Loucy (cell line): ENCODE measurements around the gene ZNF692.

Source experiments
- H2AFZ ChIP-seq: fragments of 200-600 bp; sonication (generic); 2 replicates; pipeline ENCODE4 v1.6.0; 2016; ENCODE audit warnings: antibody characterized with exemption, mild to moderate bottlenecking, low read length, moderate library complexity
- H3F3A ChIP-seq: fragments of 200-600 bp; 2 replicates; pipeline ENCODE4 v1.6.0; 2016; ENCODE audit warnings: antibody characterized with exemption, low read depth, mild to moderate bottlenecking
- H3K27me3 ChIP-seq: fragments of 200-600 bp; sonication (generic); 2 replicates; pipeline ENCODE4 v1.6.1; 2014; ENCODE audit warnings: low read length, mild to moderate bottlenecking; ENCODE audit not compliant: insufficient read depth, poor library complexity, severe bottlenecking
- H3K36me3 ChIP-seq: fragments of 200-600 bp; sonication (generic); 2 replicates; pipeline ENCODE4 v1.6.1; 2016; ENCODE audit warnings: low read length; ENCODE audit not compliant: insufficient read depth
- H3K4me1 ChIP-seq: fragments of 200-600 bp; sonication (generic); 2 replicates; pipeline ENCODE4 v1.5.1; 2014; ENCODE audit warnings: low read length, mild to moderate bottlenecking; ENCODE audit not compliant: insufficient read depth, poor library complexity, severe bottlenecking
- H3K4me2 ChIP-seq: fragments of 200-600 bp; sonication (generic); 2 replicates; pipeline ENCODE4 v1.6.0; 2014; ENCODE audit warnings: antibody characterized with exemption, low read length, low read depth, mild to moderate bottlenecking; ENCODE audit not compliant: poor library complexity, severe bottlenecking
- H3K4me3 ChIP-seq: fragments of 200-600 bp; sonication (generic); 2 replicates; pipeline ENCODE4 v1.5.1; 2014; ENCODE audit warnings: low read length, mild to moderate bottlenecking, mixed read lengths; ENCODE audit not compliant: poor library complexity, severe bottlenecking
- H3K79me2 ChIP-seq: fragments of 200-600 bp; sonication (generic); 2 replicates; pipeline ENCODE4 v1.6.1; 2014; ENCODE audit warnings: low read length; ENCODE audit not compliant: insufficient read depth
- H3K9ac ChIP-seq: fragments of 200-600 bp; sonication (generic); 2 replicates; pipeline ENCODE4 v1.6.0; 2014; ENCODE audit warnings: mild to moderate bottlenecking, low read depth, low read length, moderate library complexity; ENCODE audit not compliant: poor library complexity, severe bottlenecking
- H3K9me2 ChIP-seq: fragments of 200-600 bp; sonication (generic); replicated peaks from 2 replicates; pipeline ENCODE4 v1.6.1; 2016; ENCODE audit warnings: low read depth, low read length, mixed read lengths
- H3K9me3 ChIP-seq: fragments of 200-600 bp; sonication (generic); 2 replicates; pipeline ENCODE4 v1.6.1; 2014; ENCODE audit warnings: mild to moderate bottlenecking, antibody characterized with exemption, low read length, low read depth; ENCODE audit not compliant: insufficient read depth
- H4K20me1 ChIP-seq: fragments of 200-600 bp; sonication (generic); 2 replicates; pipeline ENCODE4 v1.6.0; 2014; ENCODE audit warnings: antibody characterized with exemption, low read length, mild to moderate bottlenecking; ENCODE audit not compliant: insufficient read depth, poor library complexity, severe bottlenecking
- EZH2phosphoT487 ChIP-seq: fragments of 200-600 bp; IDR thresholded peaks from 2 replicates; pipeline ENCODE4 v1.6.1; 2018; ENCODE audit warnings: antibody characterized with exemption, mild to moderate bottlenecking, moderate library complexity, borderline replicate concordance
- TF ChIP-seq, protein P1 (sequence below): fragments of 200-600 bp; sonication (generic); conservative IDR thresholded peaks from 2 replicates; pipeline ENCODE4 v1.5.1; 2014; ENCODE audit warnings: mild to moderate bottlenecking, antibody characterized with exemption, low read length

ZNF692 gene

GRCh38 chr1:248858891-248859889 lies at the start of gene ZNF692:
ZNF692 (minus strand) TSS chr1:248859085; CDS start chr1:248858309, 776 bp downstream.
- Histone ChIP-seq H3K4me1 (peaks cover 58% of the 10 kb centered on the region), H3F3A (no peaks in the 10 kb centered on the region)

DNA sequence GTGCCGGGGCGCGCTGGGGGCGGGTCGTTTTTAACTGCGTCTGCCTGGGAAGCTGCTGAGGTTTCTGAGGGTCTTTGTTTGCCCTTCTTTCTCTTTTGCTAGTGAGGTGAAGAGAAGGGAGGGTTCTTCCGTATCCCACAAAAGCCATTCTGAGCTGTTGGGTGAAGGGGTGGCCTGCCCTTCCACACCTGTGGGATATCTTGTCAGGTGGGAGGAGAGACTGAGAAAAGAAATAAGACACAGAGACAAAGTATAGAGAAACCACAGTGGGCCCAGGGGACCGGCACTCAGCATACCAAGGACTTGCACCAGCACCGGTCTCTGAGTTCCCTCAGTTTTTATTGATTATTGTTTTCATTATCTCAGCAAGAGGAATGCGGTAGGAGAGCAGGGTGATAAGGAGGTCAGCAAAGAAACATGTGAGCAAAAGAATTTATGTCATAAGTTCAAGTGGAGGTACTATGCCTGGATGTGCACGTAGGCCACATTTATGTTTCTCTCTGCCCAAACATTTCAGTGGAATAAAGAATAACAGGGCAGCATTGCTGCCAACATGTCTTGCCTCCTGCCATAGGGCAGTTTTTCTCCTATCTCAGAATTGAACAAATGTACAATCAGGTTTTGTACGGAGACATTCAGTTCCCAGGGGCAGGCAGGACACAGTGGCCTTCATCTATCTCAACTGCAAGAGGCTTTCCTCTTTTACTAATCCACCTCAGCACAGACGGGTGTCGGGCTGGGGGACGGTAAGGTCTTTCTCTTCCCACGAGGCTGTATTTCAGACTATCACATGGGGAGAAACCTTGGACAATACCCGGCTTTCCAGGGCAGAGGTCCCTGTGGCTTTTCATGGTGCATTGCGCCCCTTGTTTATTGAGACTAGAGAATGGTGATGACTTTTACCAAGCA lies 48.1 kb upstream of the ZNF692 start:
- Histone ChIP-seq H3K9me2 (no peaks in the 10 kb centered on the region), H3K79me2 (peaks cover 30% of the 10 kb centered on the region), H3K36me3 (no peaks in the 10 kb centered on the region), H3F3A (no peaks in the 10 kb centered on the region), H2AFZ (peak overlapping the region; percentile 59; the same call in 1 of the 2 replicates), H3K4me3 (peak overlapping the region; percentile 91), H3K4me2 (peak overlapping the region; percentile 80), H3K9me3 (no peaks in the 10 kb centered on the region), H3K27me3 (no peaks in the 10 kb centered on the region), H3K9ac (peak overlapping the region; percentile 90), H3K4me1 (peaks cover 43% of the 10 kb centered on the region), H4K20me1 (no peaks in the 10 kb centered on the region)
- TF ChIP-seq EZH2phosphoT487 = no peak
- TF ChIP-seq, protein P1, sequence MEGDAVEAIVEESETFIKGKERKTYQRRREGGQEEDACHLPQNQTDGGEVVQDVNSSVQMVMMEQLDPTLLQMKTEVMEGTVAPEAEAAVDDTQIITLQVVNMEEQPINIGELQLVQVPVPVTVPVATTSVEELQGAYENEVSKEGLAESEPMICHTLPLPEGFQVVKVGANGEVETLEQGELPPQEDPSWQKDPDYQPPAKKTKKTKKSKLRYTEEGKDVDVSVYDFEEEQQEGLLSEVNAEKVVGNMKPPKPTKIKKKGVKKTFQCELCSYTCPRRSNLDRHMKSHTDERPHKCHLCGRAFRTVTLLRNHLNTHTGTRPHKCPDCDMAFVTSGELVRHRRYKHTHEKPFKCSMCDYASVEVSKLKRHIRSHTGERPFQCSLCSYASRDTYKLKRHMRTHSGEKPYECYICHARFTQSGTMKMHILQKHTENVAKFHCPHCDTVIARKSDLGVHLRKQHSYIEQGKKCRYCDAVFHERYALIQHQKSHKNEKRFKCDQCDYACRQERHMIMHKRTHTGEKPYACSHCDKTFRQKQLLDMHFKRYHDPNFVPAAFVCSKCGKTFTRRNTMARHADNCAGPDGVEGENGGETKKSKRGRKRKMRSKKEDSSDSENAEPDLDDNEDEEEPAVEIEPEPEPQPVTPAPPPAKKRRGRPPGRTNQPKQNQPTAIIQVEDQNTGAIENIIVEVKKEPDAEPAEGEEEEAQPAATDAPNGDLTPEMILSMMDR = no peak

More at GRCh38 chr1:248858891-248859889, at the start of gene ZNF692:
- H3K9me2 ChIP-seq = no peaks in the 10 kb centered on the region
- peaks cover 3% of the 10 kb centered on the region; the same call in 1 of the 2 replicates for H3K36me3 ChIP-seq
- peak within 1 kb of the TSS; percentile 83 for H2AFZ ChIP-seq
- peak within 1 kb of the TSS; percentile 100 for H3K4me2 ChIP-seq
- peak within 1 kb of the TSS; percentile 98 for H3K9ac ChIP-seq
- peak within 1 kb of the TSS; percentile 98 for H3K4me3 ChIP-seq
- no peaks in the 10 kb centered on the region for H3K27me3 ChIP-seq
- peaks cover 37% of the 10 kb centered on the region for H3K79me2 ChIP-seq
- TF ChIP-seq, protein P1 = no peak
- no peak for TF ChIP-seq EZH2phosphoT487
- no peaks in the 10 kb centered on the region for H4K20me1 ChIP-seq
- H3K9me3 ChIP-seq = no peaks in the 10 kb centered on the region

DNA sequence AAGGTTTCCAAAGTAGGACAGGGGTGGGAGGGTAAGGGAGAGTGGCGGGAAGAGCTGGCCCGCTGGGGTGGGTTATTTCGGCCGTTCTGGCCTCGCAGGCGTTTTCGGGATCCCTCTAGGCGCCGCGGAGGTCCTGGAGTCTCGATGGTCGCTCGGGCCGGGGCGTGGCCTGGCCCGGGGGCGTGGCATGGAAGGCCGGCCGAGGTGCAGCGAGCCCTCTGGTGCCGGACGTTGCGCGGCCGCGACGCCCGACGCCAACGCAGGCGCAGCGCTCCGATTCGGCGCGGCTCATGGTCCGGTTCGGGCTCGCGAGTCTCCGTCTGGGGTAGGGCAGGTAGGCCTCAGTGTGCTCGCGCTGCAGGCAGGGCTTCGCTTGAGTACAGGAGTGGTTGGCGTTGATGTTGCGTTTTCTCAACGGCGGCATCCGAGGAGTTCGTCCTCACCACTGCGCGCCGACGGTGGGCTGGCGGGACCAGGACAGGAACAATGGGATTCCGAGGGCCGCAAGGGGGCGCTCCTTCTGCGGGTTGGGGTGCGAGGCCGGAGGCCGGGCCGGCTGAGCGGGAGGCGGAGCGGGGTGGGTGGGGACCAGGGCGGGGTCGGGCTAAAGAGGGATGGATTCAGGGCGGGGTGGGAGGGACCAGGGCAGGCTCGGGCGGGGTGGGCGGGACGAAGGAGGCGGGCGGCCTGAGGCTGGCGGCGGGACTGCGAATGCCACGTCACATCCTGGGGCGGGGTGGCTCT lies 47.3 kb upstream of the ZNF692 start, which contains the start of gene PGBD2:
PGBD2 (plus strand) TSS at position 227 of the 744 bp plus-strand sequence. CDS start 7,628 bp downstream, outside the sequence.
- Histone ChIP-seq H3K79me2 (peaks cover 30% of the 10 kb centered on the region), H3F3A (no peaks in the 10 kb centered on the region), H3K9ac (peak within 1 kb of the TSS; percentile 90), H2AFZ (peak within 1 kb of the TSS; percentile 90), H3K4me1 (peaks cover 43% of the 10 kb centered on the region), H3K9me2 (no peaks in the 10 kb centered on the region), H3K27me3 (no peaks in the 10 kb centered on the region), H3K4me2 (peak within 1 kb of the TSS; percentile 80), H4K20me1 (no peaks in the 10 kb centered on the region), H3K36me3 (no peaks in the 10 kb centered on the region), H3K9me3 (no peaks in the 10 kb centered on the region), H3K4me3 (peak within 1 kb of the TSS; percentile 91)
- no peak for TF ChIP-seq EZH2phosphoT487
- TF ChIP-seq, protein P1 = peak; percentile 69
